Mesodermal cell (in vitro differentiated cells): ENCODE data around the gene STXBP2.
"Not testable (repeated sequence)": the region's sequence is repeated elsewhere in the genome, so short reads cannot be mapped to it uniquely, and the experiment has no call there.

Experiments used
- H3K27ac ChIP-seq: 2 replicates; pipeline ENCODE4 v1.7.0; 2013; ENCODE audit warnings: mild to moderate bottlenecking, low read depth, low read length, moderate library complexity; ENCODE audit not compliant: severe bottlenecking
- H3K36me3 ChIP-seq: 2 replicates; pipeline ENCODE4 v1.7.1; 2013; ENCODE audit warnings: mild to moderate bottlenecking, low read length, moderate library complexity; ENCODE audit not compliant: control insufficient read depth, insufficient read depth
- H3K4me1 ChIP-seq: one replicate; pipeline ENCODE4 v1.7.1; 2013; ENCODE audit warnings: mild to moderate bottlenecking, low read length; ENCODE audit not compliant: insufficient read depth, control insufficient read depth, poor library complexity, severe bottlenecking
- H3K4me3 ChIP-seq: 2 replicates; pipeline ENCODE4 v1.7.0; 2013; ENCODE audit warnings: low read length, control low read depth, mild to moderate bottlenecking; ENCODE audit not compliant: insufficient read depth, poor library complexity, severe bottlenecking; ENCODE audit errors: extremely low read depth
- H3K9me3 ChIP-seq: 2 replicates; pipeline ENCODE4 v1.7.1; 2013; ENCODE audit warnings: mild to moderate bottlenecking, low read length, moderate library complexity; ENCODE audit not compliant: control insufficient read depth
- WGBS, 2 experiments: methylation state at CpG; one replicate each; pipeline ENCODE4 v1.1.5; 2013; ENCODE audit warnings: missing lambda C conversion rate in 2 of 2; ENCODE audit not compliant: insufficient coverage in 2 of 2; 5-methylcytosine and 5-hydroxymethylcytosine counted together

Gene STXBP2

DNA sequence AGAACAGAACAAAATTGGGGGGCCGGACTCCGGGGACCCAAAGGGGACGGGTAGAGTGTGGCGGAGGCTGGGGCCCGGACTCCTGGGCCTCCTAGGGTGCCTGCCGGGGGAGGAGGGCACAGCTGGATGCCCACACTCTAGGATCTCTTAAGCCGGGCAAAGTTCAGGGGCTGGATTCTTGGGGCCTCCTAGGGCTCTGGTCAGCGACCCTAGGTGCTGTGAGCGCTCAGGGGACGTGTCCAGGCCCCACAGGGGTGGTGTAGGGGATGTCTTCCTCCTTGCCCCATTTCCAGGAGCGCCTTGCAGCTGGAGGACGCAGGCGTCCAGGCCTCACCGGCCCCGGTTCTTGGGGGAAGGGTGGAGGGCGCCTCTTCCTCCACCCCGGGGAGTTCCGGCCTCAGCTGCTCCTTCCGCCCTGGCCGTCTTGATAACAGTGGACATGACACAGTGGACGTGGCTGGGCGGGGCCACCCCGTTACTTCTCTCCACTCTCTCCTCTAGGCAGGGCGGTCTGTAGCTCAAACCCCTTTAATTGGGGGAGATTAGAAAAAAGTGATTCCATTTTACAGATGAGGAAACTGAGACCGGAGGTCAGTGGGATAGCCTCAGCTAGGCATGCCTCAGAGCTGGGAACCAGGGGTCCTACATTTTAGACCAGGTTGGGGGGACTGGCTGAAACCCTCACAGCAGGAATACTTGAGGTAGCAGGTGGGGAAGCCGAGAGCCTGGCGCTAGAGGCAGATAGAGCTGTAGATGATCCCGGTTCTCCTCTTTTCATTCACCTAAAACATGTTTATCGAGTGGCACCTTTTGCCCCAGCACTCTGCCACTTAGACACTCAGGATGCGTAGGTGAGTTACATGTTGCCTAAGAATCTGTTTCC is 705 bp downstream of the STXBP2 start:
- H3K36me3 ChIP-seq: peaks cover 3% of the 10 kb centered on the region
- peak overlapping the region; percentile 49 for H3K4me3 ChIP-seq
- no peaks in the 10 kb centered on the region for H3K9me3 ChIP-seq
- H3K27ac ChIP-seq: no peak overlapping the region
- WGBS, 2 experiments: 53 to 54% methylated on average over 14 to 15 of the region's 30 CpGs
- no peaks in the 10 kb centered on the region for H3K4me1 ChIP-seq

DNA sequence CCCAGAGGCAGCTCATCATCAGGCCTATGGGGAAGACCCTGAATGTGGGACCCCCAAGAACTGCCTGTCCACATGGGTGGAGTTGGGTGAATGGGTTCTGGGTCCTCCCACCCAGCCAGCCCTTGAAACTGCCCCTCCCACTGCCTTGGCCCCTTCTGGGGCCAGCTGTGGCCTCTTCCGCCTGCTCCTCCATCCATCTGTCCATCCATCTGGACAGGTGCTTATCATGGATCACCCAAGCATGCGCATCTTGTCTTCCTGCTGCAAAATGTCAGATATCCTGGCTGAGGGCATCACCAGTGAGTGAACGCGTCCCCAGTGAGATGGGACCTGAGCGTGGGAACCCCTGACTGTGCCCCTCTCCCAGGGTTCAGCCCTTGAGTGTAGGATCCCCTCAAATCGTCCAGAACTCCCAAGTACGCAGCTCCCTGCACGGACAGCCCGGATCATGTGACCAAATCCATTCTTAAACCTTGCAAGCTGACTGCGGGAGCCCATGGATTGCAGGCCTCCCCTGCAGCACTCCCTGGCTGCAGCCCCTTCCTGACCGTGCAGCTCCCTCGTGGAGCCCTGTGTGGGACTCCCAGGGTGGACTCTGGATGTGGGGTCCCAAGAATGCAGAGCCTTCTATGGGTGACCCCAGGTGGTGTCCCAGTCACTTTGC is 2.0 kb downstream of the STXBP2 start:
- H3K4me1 ChIP-seq: no peaks in the 10 kb centered on the region
- H3K4me3 ChIP-seq: no peak overlapping the region
- no peak overlapping the region for H3K27ac ChIP-seq
- no peaks in the 10 kb centered on the region for H3K9me3 ChIP-seq
- 82 to 92% methylated on average over 12 of the region's 12 CpGs for WGBS, 2 experiments
- no peaks in the 10 kb centered on the region for H3K36me3 ChIP-seq

DNA sequence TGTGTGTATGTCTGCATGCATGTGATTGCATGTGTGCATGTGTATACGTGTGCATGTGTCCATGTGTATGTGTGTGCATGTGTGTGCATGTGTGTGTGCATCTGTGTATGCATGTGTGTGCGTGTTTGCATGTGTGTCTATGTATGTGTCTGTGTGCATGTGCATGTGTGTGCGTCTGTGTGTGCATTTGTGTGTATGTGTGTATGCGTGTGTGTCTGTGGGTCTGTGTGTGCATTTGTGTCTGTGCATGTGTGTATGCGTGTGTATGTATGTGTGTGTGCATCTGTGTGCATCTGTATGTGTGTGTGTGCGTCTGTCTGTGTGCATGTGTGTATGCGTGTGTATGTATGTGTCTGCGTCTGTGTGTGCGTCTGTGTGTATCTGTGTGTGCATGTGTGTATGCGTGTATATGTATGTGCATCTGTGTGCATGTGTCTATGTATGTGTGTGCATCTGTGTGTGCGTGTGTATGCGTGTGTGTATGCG is 3.0 kb downstream of the STXBP2 start:
- Histone ChIP-seq H3K36me3 (no peaks in the 10 kb centered on the region), H3K4me3 (no peak overlapping the region), H3K27ac (no peak overlapping the region), H3K4me1 (no peaks in the 10 kb centered on the region), H3K9me3 (no peaks in the 10 kb centered on the region)
- 94% methylated on average over 11 to 13 of the region's 13 CpGs for WGBS, 2 experiments

DNA sequence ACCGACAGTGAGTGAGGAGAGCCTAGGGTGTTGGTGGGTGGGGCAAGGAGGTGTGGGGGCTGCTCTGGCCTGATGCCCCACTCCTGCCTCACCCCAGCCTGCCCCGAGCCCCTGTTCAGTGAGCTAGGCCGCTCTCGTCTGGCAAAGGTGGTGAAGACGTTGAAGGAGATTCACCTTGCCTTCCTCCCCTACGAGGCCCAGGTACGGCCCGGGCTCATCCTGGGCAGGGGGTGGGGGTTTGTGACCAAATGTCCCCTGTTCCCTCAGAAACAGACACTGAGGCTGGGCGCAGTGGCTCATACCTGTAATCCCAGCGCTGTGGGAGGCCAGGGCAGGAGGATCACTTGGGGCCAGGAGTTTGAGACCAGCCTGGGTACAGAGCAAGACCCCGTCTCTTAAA is 3.9 kb downstream of the STXBP2 start:
- 95 to 100% methylated on average over 6 to 9 of the region's 11 CpGs for WGBS, 2 experiments
- Histone ChIP-seq H3K4me3 (no peak overlapping the region), H3K36me3 (no peaks in the 10 kb centered on the region), H3K9me3 (no peaks in the 10 kb centered on the region), H3K4me1 (no peaks in the 10 kb centered on the region), H3K27ac (no peak overlapping the region)

DNA sequence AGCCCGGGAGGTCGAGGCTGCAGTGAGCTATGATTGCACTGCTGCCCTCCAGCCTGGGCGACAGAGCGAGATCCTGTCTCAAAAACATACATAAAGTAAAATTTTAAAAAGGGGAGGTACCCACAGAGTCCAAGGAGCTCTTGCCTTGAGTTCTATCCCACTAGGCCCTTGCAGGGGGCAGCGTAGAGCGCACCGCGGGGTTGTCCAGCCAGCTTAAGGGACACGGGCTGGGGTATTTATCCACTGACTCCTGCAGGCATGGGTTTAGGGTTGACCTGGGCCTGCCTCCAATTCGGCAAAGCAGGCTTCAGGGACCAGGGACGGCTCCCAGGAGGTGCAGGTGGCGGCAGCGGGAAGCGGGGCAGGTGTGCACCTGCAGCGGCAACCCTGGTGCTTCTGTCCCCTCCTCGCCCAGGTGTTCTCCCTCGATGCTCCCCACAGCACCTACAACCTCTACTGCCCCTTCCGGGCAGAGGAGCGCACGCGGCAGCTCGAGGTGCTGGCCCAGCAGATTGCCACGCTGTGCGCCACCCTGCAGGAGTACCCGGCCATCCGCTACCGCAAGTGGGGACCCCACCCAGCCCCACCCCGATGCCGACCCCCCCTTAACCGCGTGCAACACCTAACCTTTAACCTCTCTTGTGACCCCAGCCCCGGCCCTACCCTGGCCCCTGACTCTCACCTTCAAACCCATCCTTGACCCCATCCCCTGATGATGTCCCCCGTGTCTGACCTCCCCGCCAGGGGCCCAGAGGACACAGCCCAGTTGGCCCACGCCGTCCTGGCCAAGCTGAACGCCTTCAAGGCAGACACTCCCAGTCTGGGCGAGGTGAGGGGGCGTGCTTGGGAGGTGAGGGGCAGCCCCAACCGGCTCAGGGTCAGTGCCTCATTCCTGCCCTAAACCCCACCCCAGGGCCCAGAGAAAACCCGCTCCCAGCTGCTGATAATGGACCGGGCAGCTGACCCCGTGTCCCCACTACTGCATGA is 4.7 kb downstream of the STXBP2 start:
- Histone ChIP-seq H3K4me3 (no peak overlapping the region), H3K4me1 (no peaks in the 10 kb centered on the region), H3K27ac (no peak overlapping the region), H3K9me3 (no peaks in the 10 kb centered on the region), H3K36me3 (no peaks in the 10 kb centered on the region)
- 86 to 90% methylated on average over 30 to 32 of the region's 43 CpGs for WGBS, 2 experiments

DNA sequence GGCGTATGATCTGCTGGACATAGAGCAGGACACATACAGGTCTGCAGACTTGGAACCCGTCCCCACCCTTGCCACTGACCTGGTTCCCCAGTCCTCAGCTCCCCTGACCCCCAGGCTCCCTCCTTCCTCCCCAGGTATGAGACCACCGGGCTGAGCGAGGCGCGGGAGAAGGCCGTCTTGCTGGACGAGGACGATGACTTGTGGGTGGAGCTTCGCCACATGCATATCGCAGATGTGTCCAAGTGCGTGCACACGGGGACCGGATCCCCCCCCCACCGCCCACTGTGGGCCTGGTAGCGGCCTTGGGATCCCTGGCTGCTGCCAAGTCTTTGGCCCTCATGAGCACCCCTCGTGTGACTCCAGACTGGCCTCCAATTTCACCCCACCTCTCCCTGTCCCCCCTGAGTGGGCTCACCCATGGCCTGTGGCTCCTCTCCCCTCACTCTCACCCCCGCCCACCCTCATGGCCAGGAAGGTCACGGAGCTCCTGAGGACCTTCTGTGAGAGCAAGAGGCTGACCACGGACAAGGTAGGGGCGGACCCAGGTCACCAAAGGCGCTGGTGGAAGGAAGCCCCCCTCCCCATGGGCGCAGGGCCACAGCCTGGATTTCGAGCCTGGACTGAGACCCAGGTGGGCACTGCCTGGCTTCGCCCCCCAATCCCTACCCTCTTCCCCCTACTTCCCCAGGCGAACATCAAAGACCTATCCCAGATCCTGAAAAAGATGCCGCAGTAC is 5.6 kb downstream of the STXBP2 start:
- Histone ChIP-seq H3K36me3 (no peaks in the 10 kb centered on the region), H3K27ac (no peak overlapping the region), H3K4me3 (no peak overlapping the region), H3K9me3 (no peaks in the 10 kb centered on the region), H3K4me1 (no peaks in the 10 kb centered on the region)
- 96% methylated on average over 18 to 22 of the region's 27 CpGs for whole genome bisulfite sequencing, 2 experiments

DNA sequence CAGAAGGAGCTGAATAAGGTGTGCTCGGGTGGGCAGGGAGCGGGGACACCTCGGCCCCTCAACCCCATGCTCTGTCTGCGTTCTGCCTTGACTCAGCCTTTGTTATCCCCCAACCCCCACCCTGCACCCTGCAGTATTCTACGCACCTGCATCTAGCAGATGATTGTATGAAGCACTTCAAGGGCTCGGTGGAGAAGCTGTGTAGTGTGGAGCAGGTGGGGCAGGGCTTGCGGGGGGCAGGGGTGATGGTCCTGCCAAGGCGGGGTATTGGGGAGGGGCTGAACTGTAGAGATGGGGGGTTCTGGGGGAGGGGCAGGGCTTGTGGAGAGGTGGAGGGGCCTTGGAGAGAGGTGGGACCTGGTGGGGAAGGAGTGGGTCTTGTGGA is 6.1 kb downstream of the STXBP2 start:
- WGBS, 2 experiments: 91 to 96% methylated on average over 4 to 5 of the region's 8 CpGs
- Histone ChIP-seq H3K36me3 (no peaks in the 10 kb centered on the region), H3K4me1 (no peaks in the 10 kb centered on the region), H3K27ac (no peak overlapping the region), H3K9me3 (no peaks in the 10 kb centered on the region), H3K4me3 (no peak overlapping the region)

DNA sequence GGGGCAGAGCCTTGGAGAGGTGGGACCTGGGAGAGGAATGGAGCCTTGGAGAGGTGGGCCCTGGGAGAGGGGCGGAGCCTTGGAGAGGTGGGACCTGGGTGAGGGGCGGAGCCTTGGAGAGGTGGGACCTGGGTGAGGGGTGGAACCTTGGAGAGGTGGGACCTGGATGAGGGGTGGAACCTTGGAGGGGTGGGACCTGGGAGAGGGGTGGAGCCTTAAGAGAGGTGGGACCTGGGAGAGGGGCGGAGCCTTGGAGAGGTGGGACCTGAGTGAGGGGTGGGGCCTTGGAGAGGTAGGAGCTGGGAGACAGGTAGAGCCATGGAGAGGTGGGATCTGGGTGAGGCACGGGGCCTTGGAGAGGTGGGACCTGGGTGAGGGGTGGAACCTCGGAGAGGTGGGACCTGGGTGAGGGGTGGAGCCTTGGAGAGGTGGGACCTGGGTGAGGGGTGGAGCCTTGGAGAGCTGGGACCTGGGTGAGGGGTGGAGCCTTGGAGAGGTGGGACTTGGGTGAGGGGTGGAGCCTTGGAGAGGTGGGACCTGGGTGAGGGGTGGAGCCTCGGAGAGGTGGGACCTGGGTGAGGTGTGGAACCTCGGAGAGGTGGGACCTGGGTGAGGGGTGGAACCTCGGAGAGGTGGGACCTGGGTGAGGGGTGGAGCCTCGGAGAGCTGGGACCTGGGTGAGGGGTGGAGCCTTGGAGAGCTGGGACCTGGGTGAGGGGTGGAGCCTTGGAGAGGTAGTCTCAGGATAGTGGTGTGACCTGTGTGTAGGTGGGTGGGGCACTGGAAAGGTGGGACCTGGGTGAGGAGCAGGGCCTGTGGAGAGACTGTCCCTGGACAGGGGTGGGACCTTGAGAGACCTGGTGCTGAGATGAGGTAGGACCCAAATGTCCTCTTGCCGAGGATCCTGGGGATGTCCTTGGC is 7.0 kb downstream of the STXBP2 start:
- H3K27ac ChIP-seq, H3K9me3 ChIP-seq, H3K4me1 ChIP-seq, H3K4me3 ChIP-seq, H3K36me3 ChIP-seq: not testable (repeated sequence)
- WGBS, 2 experiments: 74 to 80% methylated on average over 6 to 10 of the region's 10 CpGs

DNA sequence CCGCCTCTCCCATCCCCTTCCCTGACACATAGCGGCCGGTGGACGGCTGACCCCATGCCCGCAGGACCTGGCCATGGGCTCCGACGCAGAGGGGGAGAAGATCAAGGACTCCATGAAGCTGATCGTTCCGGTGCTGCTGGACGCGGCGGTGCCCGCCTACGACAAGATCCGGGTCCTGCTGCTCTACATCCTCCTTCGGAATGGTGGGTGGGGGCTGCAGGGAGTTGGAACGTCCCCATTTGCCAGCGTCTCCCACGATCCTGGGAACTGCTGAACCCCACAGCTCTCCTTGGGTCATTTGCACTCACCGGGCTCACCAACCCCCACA is 7.6 kb downstream of the STXBP2 start:
- Histone ChIP-seq H3K36me3 (no peaks in the 10 kb centered on the region), H3K9me3 (no peaks in the 10 kb centered on the region), H3K27ac (no peak overlapping the region), H3K4me1 (no peaks in the 10 kb centered on the region), H3K4me3 (no peak overlapping the region)
- WGBS, 2 experiments: 94 to 96% methylated on average over 16 to 17 of the region's 20 CpGs
